HepG2 (cell line): ENCODE results near the gene C5orf47. TPM values are rescaled to one million over a fixed set of nuclear protein-coding genes. Genes with fewer than 3 reads are reported as not detected.
A peak's percentile ranks its signal among the peaks of the same experiment; 100 is the strongest.

Source experiments
- ADNP ChIP-seq: sonication (generic); formaldehyde crosslinking; IDR thresholded peaks from 2 replicates; pipeline ENCODE4 v1.4.0; 2020; ENCODE audit warnings: missing genetic modification reagents
- ARNT2 ChIP-seq: sonication (generic); formaldehyde crosslinking; IDR thresholded peaks from 2 replicates; pipeline ENCODE4 v1.8.0; 2022; ENCODE audit warnings: mild to moderate bottlenecking, low read depth, missing genetic modification reagents, moderate library complexity
- HNRNPH1 ChIP-seq: fragments of 200-400 bp; formaldehyde crosslinking; optimal IDR thresholded peaks from 2 replicates; pipeline ENCODE3; 2017; ENCODE audit warnings: mild to moderate bottlenecking, low read depth, low read length
- KDM6A ChIP-seq: IDR thresholded peaks from 2 replicates; pipeline ENCODE4 v1.6.1; 2016; ENCODE audit warnings: low read depth
- KLF15 ChIP-seq: sonication (generic); formaldehyde crosslinking; IDR thresholded peaks from 2 replicates; pipeline ENCODE4 v1.8.1; 2023; ENCODE audit warnings: borderline replicate concordance, mild to moderate bottlenecking, inconsistent platforms, missing genetic modification reagents, mixed read lengths
- MAFF ChIP-seq: IDR thresholded peaks from 2 replicates; pipeline ENCODE4 v1.6.1; 2011; ENCODE audit warnings: low read depth, low read length, improper control_type of control experiment
- NR1H2 ChIP-seq: sonication (generic); formaldehyde crosslinking; IDR thresholded peaks from 2 replicates; pipeline ENCODE4 v1.8.1; 2022; ENCODE audit warnings: low read depth, missing genetic modification reagents, borderline replicate concordance
- RXRB ChIP-seq: IDR thresholded peaks from 2 replicates; pipeline ENCODE4 v1.6.1; 2016; ENCODE audit warnings: borderline replicate concordance, missing genetic modification reagents, missing compliant biosample characterization
- SETDB1 ChIP-seq: sonication (generic); formaldehyde crosslinking; IDR thresholded peaks from 2 replicates; pipeline ENCODE4 v1.5.1; 2020; ENCODE audit warnings: missing genetic modification reagents, mild to moderate bottlenecking, borderline replicate concordance
- SPEN ChIP-seq: sonication (generic); formaldehyde crosslinking; IDR thresholded peaks from 2 replicates; pipeline ENCODE4 v1.5.1; 2020; ENCODE audit warnings: low read depth, mild to moderate bottlenecking, missing genetic modification reagents
- TMF1 ChIP-seq: sonication (generic); formaldehyde crosslinking; IDR thresholded peaks from 2 replicates; pipeline ENCODE4 v1.8.1; 2022; ENCODE audit warnings: low read depth, missing genetic modification reagents
- WIZ ChIP-seq: sonication (generic); formaldehyde crosslinking; IDR thresholded peaks from 2 replicates; pipeline ENCODE4 v1.5.1; 2020; ENCODE audit warnings: mild to moderate bottlenecking, missing genetic modification reagents
- ZKSCAN5 ChIP-seq: sonication (generic); formaldehyde crosslinking; IDR thresholded peaks from 2 replicates; pipeline ENCODE4 v1.5.1; 2020; ENCODE audit warnings: mild to moderate bottlenecking, missing genetic modification reagents
- ZNF335 ChIP-seq: sonication (generic); formaldehyde crosslinking; IDR thresholded peaks from 2 replicates; pipeline ENCODE4 v1.4.0; 2020; ENCODE audit warnings: missing genetic modification reagents
- ZNF598 ChIP-seq: sonication (generic); formaldehyde crosslinking; IDR thresholded peaks from 2 replicates; pipeline ENCODE4 v1.5.1; 2020; ENCODE audit warnings: mild to moderate bottlenecking, missing genetic modification reagents, borderline replicate concordance
- ZNF616 ChIP-seq: sonication (generic); formaldehyde crosslinking; IDR thresholded peaks from 2 replicates; pipeline ENCODE4 v1.5.0; 2020; ENCODE audit warnings: low read depth, mild to moderate bottlenecking, missing genetic modification reagents
- ZNF878 ChIP-seq: sonication (generic); formaldehyde crosslinking; IDR thresholded peaks from 2 replicates; pipeline ENCODE4 v1.8.1; 2023; ENCODE audit warnings: mild to moderate bottlenecking, missing genetic modification reagents, moderate library complexity
- ZSCAN31 ChIP-seq: sonication (generic); formaldehyde crosslinking; IDR thresholded peaks from 2 replicates; pipeline ENCODE4 v1.5.0; 2020; ENCODE audit warnings: low read depth, mild to moderate bottlenecking, missing genetic modification reagents
- polyA plus RNA-seq, 8 experiments: library from polyadenylated mRNA; depleted of rRNA in 3 of 8; stranded (reverse) in 7 of 8; unstranded in 1 of 8; fragments of >200 nt; fragmentation: Illumina TruSeq in 4 of 8; extraction: Trizol in 4 of 8; gene quantifications; 2 replicates each; pipeline versions ENCODE4 v1.2.1 to v1.2.3, GENCODE V29; 2011 to 2016; ENCODE audit warnings: low read depth in 4 of 8, missing spikeins in 1 of 8, mixed read lengths in 1 of 8; ENCODE audit not compliant: insufficient read depth in 1 of 8
- total RNA-seq, 5 experiments: library from RNA; depleted of rRNA; stranded (reverse); fragments of >200 nt; fragmentation: Illumina TruSeq; extraction: Trizol; gene quantifications; 2 replicates each; pipeline ENCODE4 v1.2.3, GENCODE V29; 2016; ENCODE audit warnings: low read depth in 1 of 5
- TF ChIP-seq, protein P1 (sequence below): sonication (generic); formaldehyde crosslinking; IDR thresholded peaks from 2 replicates; pipeline ENCODE4 v1.4.0; 2020; ENCODE audit warnings: missing genetic modification reagents
- TF ChIP-seq, protein P2 (sequence below): sonication (generic); IDR thresholded peaks from 2 replicates; pipeline ENCODE4 v1.6.1; 2016; ENCODE audit warnings: low read depth, borderline replicate concordance
- TF ChIP-seq, protein P3 (sequence below): IDR thresholded peaks from 2 replicates; pipeline ENCODE4 v1.6.1; 2018; ENCODE audit warnings: missing genetic modification reagents
- TF ChIP-seq, protein P4 (sequence below): sonication (generic); formaldehyde crosslinking; IDR thresholded peaks from 2 replicates; pipeline ENCODE4 v1.8.1; 2023; ENCODE audit warnings: mild to moderate bottlenecking, missing genetic modification reagents
- TF ChIP-seq, protein P5 (sequence below): sonication (generic); formaldehyde crosslinking; IDR thresholded peaks from 2 replicates; pipeline ENCODE4 v1.4.0; 2020; ENCODE audit warnings: missing genetic modification reagents

C5orf47 gene
- total and polyA plus RNA-seq, 2 of the 13 experiments (the other 11 are each of a cell fraction or from before 2014, with no cell fraction given), result not detected

DNA sequence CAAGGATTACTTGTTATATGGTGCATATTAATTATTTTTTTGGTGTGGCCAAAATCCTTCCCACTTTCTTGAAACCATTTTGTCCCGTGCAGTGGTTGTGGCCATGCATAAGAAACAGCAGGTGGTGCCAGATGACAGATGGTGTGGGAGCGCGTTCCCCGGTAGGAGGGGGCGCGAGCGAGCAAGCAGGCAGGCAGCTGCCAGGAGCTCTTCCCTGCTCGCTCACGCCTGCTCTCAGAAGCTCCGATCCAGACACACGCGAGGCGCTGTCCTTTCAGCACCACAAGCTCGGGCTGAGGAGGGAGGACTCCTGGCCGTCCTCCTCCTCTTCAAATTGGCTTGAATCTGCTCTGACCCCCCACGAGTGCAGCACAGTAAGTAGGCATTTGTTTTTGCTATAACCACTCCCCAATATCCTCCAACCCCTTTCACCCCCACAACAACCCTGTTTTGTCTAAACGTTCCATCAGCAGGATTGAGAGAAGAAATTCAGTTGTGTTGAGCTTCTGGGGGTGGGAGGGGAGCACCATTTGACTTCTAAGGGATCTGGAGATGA lies 56.6 kb downstream of the C5orf47 start, which contains the start of gene NSG2 (continued):
- TF ChIP-seq, protein P1, sequence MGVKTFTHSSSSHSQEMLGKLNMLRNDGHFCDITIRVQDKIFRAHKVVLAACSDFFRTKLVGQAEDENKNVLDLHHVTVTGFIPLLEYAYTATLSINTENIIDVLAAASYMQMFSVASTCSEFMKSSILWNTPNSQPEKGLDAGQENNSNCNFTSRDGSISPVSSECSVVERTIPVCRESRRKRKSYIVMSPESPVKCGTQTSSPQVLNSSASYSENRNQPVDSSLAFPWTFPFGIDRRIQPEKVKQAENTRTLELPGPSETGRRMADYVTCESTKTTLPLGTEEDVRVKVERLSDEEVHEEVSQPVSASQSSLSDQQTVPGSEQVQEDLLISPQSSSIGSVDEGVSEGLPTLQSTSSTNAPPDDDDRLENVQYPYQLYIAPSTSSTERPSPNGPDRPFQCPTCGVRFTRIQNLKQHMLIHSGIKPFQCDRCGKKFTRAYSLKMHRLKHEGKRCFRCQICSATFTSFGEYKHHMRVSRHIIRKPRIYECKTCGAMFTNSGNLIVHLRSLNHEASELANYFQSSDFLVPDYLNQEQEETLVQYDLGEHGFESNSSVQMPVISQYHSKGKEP (CRISPR knock-in tag), result no peak; the same call in 1 of the 2 replicates
- TF ChIP-seq HNRNPH1 (no peak), NR1H2 (CRISPR knock-in tag) (no peak), ZNF878 (CRISPR knock-in tag) (no peak; the same call in 1 of the 2 replicates), ARNT2 (CRISPR knock-in tag) (0 out of 2 replicates have a peak, but pooled peaks have one; percentile 42), WIZ (CRISPR knock-in tag) (peak; percentile 97), MAFF (no peak), ZNF598 (CRISPR knock-in tag) (no peak), KDM6A (CRISPR knock-in tag) (no peak), TMF1 (no peak), ZNF335 (CRISPR knock-in tag) (peak; percentile 60; the same call in 1 of the 2 replicates), SETDB1 (no peak), KLF15 (CRISPR knock-in tag) (no peak), SPEN (CRISPR knock-in tag) (0 out of 2 replicates have a peak, but pooled peaks have one; percentile 41), RXRB (peak; percentile 27; the same call in 1 of the 2 replicates), ZSCAN31 (CRISPR knock-in tag) (no peak; the same call in 1 of the 2 replicates), ZNF616 (CRISPR knock-in tag) (no peak), ADNP (CRISPR knock-in tag) (no peak), ZKSCAN5 (CRISPR knock-in tag) (no peak)
- TF ChIP-seq, protein P2, sequence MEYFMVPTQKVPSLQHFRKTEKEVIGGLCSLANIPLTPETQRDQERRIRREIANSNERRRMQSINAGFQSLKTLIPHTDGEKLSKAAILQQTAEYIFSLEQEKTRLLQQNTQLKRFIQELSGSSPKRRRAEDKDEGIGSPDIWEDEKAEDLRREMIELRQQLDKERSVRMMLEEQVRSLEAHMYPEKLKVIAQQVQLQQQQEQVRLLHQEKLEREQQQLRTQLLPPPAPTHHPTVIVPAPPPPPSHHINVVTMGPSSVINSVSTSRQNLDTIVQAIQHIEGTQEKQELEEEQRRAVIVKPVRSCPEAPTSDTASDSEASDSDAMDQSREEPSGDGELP, result peak; percentile 32; the same call in 1 of the 2 replicates
- TF ChIP-seq, protein P3, sequence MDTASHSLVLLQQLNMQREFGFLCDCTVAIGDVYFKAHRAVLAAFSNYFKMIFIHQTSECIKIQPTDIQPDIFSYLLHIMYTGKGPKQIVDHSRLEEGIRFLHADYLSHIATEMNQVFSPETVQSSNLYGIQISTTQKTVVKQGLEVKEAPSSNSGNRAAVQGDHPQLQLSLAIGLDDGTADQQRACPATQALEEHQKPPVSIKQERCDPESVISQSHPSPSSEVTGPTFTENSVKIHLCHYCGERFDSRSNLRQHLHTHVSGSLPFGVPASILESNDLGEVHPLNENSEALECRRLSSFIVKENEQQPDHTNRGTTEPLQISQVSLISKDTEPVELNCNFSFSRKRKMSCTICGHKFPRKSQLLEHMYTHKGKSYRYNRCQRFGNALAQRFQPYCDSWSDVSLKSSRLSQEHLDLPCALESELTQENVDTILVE, result peak; percentile 63; the same call in 1 of the 2 replicates
- TF ChIP-seq, protein P4, sequence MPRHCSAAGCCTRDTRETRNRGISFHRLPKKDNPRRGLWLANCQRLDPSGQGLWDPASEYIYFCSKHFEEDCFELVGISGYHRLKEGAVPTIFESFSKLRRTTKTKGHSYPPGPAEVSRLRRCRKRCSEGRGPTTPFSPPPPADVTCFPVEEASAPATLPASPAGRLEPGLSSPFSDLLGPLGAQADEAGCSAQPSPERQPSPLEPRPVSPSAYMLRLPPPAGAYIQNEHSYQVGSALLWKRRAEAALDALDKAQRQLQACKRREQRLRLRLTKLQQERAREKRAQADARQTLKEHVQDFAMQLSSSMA (CRISPR knock-in tag), result no peak
- TF ChIP-seq, protein P5, sequence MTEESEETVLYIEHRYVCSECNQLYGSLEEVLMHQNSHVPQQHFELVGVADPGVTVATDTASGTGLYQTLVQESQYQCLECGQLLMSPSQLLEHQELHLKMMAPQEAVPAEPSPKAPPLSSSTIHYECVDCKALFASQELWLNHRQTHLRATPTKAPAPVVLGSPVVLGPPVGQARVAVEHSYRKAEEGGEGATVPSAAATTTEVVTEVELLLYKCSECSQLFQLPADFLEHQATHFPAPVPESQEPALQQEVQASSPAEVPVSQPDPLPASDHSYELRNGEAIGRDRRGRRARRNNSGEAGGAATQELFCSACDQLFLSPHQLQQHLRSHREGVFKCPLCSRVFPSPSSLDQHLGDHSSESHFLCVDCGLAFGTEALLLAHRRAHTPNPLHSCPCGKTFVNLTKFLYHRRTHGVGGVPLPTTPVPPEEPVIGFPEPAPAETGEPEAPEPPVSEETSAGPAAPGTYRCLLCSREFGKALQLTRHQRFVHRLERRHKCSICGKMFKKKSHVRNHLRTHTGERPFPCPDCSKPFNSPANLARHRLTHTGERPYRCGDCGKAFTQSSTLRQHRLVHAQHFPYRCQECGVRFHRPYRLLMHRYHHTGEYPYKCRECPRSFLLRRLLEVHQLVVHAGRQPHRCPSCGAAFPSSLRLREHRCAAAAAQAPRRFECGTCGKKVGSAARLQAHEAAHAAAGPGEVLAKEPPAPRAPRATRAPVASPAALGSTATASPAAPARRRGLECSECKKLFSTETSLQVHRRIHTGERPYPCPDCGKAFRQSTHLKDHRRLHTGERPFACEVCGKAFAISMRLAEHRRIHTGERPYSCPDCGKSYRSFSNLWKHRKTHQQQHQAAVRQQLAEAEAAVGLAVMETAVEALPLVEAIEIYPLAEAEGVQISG, result peak; percentile 68
